Measurements from ENCODE around the gene GPC5.

DNA sequence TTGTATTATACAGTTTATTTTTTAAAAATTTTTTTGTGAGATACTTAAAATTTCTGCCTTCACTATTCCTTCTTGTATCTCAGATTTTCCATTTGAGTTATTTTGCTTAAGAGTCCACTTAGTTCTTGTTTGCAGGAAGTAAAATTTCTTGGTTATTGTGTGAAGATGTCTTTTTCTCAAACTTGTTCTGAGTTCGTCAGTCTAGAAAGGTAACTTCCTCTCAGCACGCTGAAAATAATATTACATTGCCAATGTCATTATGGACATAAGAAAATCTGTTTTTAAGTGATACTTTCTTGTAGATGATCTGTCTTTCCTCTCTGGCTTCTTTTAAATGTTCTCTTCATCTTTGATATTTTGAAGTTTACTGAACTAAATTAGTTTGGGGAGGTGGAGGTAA lies 1096.5 kb downstream of the GPC5 start:
- TF ChIP-seq, protein P1, sequence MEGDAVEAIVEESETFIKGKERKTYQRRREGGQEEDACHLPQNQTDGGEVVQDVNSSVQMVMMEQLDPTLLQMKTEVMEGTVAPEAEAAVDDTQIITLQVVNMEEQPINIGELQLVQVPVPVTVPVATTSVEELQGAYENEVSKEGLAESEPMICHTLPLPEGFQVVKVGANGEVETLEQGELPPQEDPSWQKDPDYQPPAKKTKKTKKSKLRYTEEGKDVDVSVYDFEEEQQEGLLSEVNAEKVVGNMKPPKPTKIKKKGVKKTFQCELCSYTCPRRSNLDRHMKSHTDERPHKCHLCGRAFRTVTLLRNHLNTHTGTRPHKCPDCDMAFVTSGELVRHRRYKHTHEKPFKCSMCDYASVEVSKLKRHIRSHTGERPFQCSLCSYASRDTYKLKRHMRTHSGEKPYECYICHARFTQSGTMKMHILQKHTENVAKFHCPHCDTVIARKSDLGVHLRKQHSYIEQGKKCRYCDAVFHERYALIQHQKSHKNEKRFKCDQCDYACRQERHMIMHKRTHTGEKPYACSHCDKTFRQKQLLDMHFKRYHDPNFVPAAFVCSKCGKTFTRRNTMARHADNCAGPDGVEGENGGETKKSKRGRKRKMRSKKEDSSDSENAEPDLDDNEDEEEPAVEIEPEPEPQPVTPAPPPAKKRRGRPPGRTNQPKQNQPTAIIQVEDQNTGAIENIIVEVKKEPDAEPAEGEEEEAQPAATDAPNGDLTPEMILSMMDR (IDR thresholded peaks at IDR 0.05 in 8 of 11, conservative IDR thresholded peaks at IDR 0.05 in 3 of 11), result no peak
- TF ChIP-seq POLR2AphosphoS5 (IDR thresholded peaks at IDR 0.05), result no peak

Measured in spleen (tissue), 7 donors.